HepG2 (cell line): ENCODE data around the gene RAB24. TPM values are rescaled to one million over a fixed set of nuclear protein-coding genes. Genes with fewer than 3 reads are reported as not detected.

ENCODE experiments used
- ATAC-seq: fragments of 200-7000 bp; cut with Tn5 transposase; 3 replicates; pipeline ENCODE4 v1.9.1; 2020; ENCODE audit warnings: mild to moderate bottlenecking, moderate library complexity
- BruUV-seq: library from RNA; stranded (reverse); fragments of 400-500 nt; replicated peaks from 2 replicates; lab custom pipeline; 2021; lab: Mats Ljungman, UMichigan
- CTCF ChIA-PET: fragments of 300-600 bp; formaldehyde crosslinking; extraction: SDS; loops from one replicate; lab custom pipeline; 2021; ENCODE audit warnings: low total read pairs, inconsistent platforms, low intra/inter-chr PET ratio; lab: Yijun Ruan, JAX
- POLR2A ChIA-PET: fragments of 350-600 bp; sonication (Branson Sonifier 250); formaldehyde crosslinking; loops from one replicate; lab custom pipeline; 2020; ENCODE audit warnings: antibody characterized with exemption, inconsistent platforms; lab: Yijun Ruan, JAX
- DNase-seq: peaks from one replicate; pipeline ENCODE4 v3.0.0-alpha.2; 2015; ENCODE audit warnings: low spot score
- FAIRE-seq: peaks from 3 replicates; lab custom pipeline; 2011; peaks lifted over from hg19 to GRCh38; lab: Jason Lieb, UNC
- H2AFZ ChIP-seq: one replicate; pipeline ENCODE4 v1.6.1; 2011; ENCODE audit warnings: low read length, inconsistent platforms
- H3K27ac ChIP-seq: fragments of 300-600 bp; 3 replicates; pipeline ENCODE4 v1.8.0; 2011; ENCODE audit warnings: mixed run types, mild to moderate bottlenecking, mixed read lengths, low read length, inconsistent platforms; ENCODE audit not compliant: insufficient read depth; ENCODE audit errors: extremely low read length
- H3K27me3 ChIP-seq, 2 experiments: fragments of 200-600 bp in 1 of 2; 2 replicates in 1 of 2; 3 replicates in 1 of 2; pipeline versions ENCODE4 v1.6.0 to v1.8.0; 2011; ENCODE audit warnings: low read length in 2 of 2, mild to moderate bottlenecking in 2 of 2, moderate library complexity in 2 of 2, inconsistent platforms in 1 of 2; ENCODE audit not compliant: insufficient read depth in 2 of 2, control insufficient read depth in 1 of 2
- H3K36me3 ChIP-seq, 2 experiments: fragments of 200-600 bp in 1 of 2; replicated peaks in 1 of 2; 2 replicates in 1 of 2; 3 replicates in 1 of 2; pipeline versions ENCODE4 v1.5.1 to v1.8.0; 2011; ENCODE audit warnings: low read length in 2 of 2, inconsistent platforms in 1 of 2; ENCODE audit not compliant: insufficient read depth in 2 of 2, control insufficient read depth in 1 of 2
- H3K4me1 ChIP-seq: 2 replicates; pipeline ENCODE4 v1.5.1; 2012; ENCODE audit warnings: low read length, inconsistent platforms; ENCODE audit not compliant: insufficient read depth
- H3K4me2 ChIP-seq: 2 replicates; pipeline ENCODE4 v1.6.0; 2011; ENCODE audit warnings: low read depth, low read length, inconsistent platforms
- H3K4me3 ChIP-seq, 3 experiments: fragments of 200-600 bp in 1 of 3; sonication (generic), shearing (Covaris generic) in 1 of 3; replicated peaks in 1 of 3; 2 replicates each; pipeline ENCODE4 v1.5.1; 2011 to 2016; ENCODE audit warnings: low read length in 3 of 3, inconsistent platforms in 2 of 3, low read depth in 2 of 3, mild to moderate bottlenecking in 2 of 3, control low read depth in 1 of 3, mixed read lengths in 1 of 3; ENCODE audit not compliant: insufficient read depth in 1 of 3
- H3K79me2 ChIP-seq: one replicate; pipeline ENCODE4 v1.6.1; 2011; ENCODE audit warnings: low read length, inconsistent platforms; ENCODE audit not compliant: insufficient read depth
- H3K9ac ChIP-seq: 2 replicates; pipeline ENCODE4 v1.6.0; 2011; ENCODE audit warnings: mild to moderate bottlenecking, low read depth, low read length, inconsistent platforms; ENCODE audit not compliant: insufficient read depth
- H3K9me3 ChIP-seq: 2 replicates; pipeline ENCODE4 v1.5.1; 2012; ENCODE audit warnings: mild to moderate bottlenecking, low read length
- H4K20me1 ChIP-seq: 2 replicates; pipeline ENCODE4 v1.6.0; 2011; ENCODE audit warnings: inconsistent platforms, mild to moderate bottlenecking, low read length, moderate library complexity; ENCODE audit not compliant: insufficient read depth
- DPF2 ChIP-seq: sonication (generic); formaldehyde crosslinking; IDR thresholded peaks from 2 replicates; pipeline ENCODE4 v1.4.0; 2020; ENCODE audit warnings: mild to moderate bottlenecking, low read depth, missing genetic modification reagents, borderline replicate concordance
- FOXP4 ChIP-seq: sonication (generic); formaldehyde crosslinking; IDR thresholded peaks from 2 replicates; pipeline ENCODE4 v1.4.0; 2020; ENCODE audit warnings: missing genetic modification reagents
- PCBP1 ChIP-seq: fragments of 200-400 bp; formaldehyde crosslinking; IDR thresholded peaks from 2 replicates; pipeline ENCODE4 v1.6.1; 2017; ENCODE audit warnings: mild to moderate bottlenecking, low read depth, low read length, borderline replicate concordance
- POGZ ChIP-seq: sonication (generic); formaldehyde crosslinking; IDR thresholded peaks from 2 replicates; pipeline ENCODE4 v1.4.0; 2020; ENCODE audit warnings: mild to moderate bottlenecking, missing genetic modification reagents
- TRAFD1 ChIP-seq: sonication (generic); formaldehyde crosslinking; IDR thresholded peaks from 2 replicates; pipeline ENCODE4 v1.5.1; 2020; ENCODE audit warnings: missing genetic modification reagents, mild to moderate bottlenecking, borderline replicate concordance
- ZBTB1 ChIP-seq: sonication (generic); formaldehyde crosslinking; IDR thresholded peaks from 2 replicates; pipeline ENCODE4 v1.4.0; 2020; ENCODE audit warnings: missing genetic modification reagents, borderline replicate concordance
- ZNF10 ChIP-seq: sonication (generic); formaldehyde crosslinking; IDR thresholded peaks from 2 replicates; pipeline ENCODE4 v1.4.0; 2020; ENCODE audit warnings: mild to moderate bottlenecking, low read depth, missing genetic modification reagents, borderline replicate concordance
- ZNF17 ChIP-seq: sonication (generic); formaldehyde crosslinking; IDR thresholded peaks from 2 replicates; pipeline ENCODE4 v1.5.0; 2020; ENCODE audit warnings: mild to moderate bottlenecking, missing genetic modification reagents
- ZNF609 ChIP-seq: sonication (generic); formaldehyde crosslinking; IDR thresholded peaks from 2 replicates; pipeline ENCODE4 v1.4.0; 2020; ENCODE audit warnings: mild to moderate bottlenecking, missing genetic modification reagents, borderline replicate concordance
- WGBS: methylation state at CpG from one replicate; pipeline ENCODE4 v1.1.6; 2017; ENCODE audit warnings: low lambda C conversion rate; 5-methylcytosine and 5-hydroxymethylcytosine counted together
- in situ Hi-C: cut with HindIII; loops from 2 replicates; pipeline ENCODE4 v1.10.0; 2017; ENCODE audit warnings: low pct_unique_long_range_greater_than_20kb; ENCODE audit not compliant: extremely low pct_ligation_motif_present
- intact Hi-C: fragments of 100-400 bp; cut with micrococcal nuclease; formaldehyde crosslinking; loops from one replicate; pipeline ENCODE4 v1.10.0; 2022; ENCODE audit not compliant: unreplicated experiment
- polyA plus RNA-seq, 8 experiments: library from polyadenylated mRNA; depleted of rRNA in 3 of 8; stranded (reverse) in 7 of 8; unstranded in 1 of 8; fragments of >200 nt; fragmentation: Illumina TruSeq in 4 of 8; extraction: Trizol in 4 of 8; gene quantifications; 2 replicates each; pipeline versions ENCODE4 v1.2.1 to v1.2.3, GENCODE V29; 2011 to 2016; ENCODE audit warnings: low read depth in 4 of 8, missing spikeins in 1 of 8, mixed read lengths in 1 of 8; ENCODE audit not compliant: insufficient read depth in 1 of 8
- total RNA-seq, 5 experiments: library from RNA; depleted of rRNA; stranded (reverse); fragments of >200 nt; fragmentation: Illumina TruSeq; extraction: Trizol; gene quantifications; 2 replicates each; pipeline ENCODE4 v1.2.3, GENCODE V29; 2016; ENCODE audit warnings: low read depth in 1 of 5
- TF ChIP-seq, protein P1 (sequence below): sonication (generic); formaldehyde crosslinking; IDR thresholded peaks from 2 replicates; pipeline ENCODE4 v1.4.0; 2020; ENCODE audit warnings: missing genetic modification reagents, borderline replicate concordance

The RAB24 gene
- total and polyA plus RNA-seq, 2 of the 13 experiments (the other 11 are each of a cell fraction or from before 2014, with no cell fraction given), result 22.9 to 63.7 TPM

DNA sequence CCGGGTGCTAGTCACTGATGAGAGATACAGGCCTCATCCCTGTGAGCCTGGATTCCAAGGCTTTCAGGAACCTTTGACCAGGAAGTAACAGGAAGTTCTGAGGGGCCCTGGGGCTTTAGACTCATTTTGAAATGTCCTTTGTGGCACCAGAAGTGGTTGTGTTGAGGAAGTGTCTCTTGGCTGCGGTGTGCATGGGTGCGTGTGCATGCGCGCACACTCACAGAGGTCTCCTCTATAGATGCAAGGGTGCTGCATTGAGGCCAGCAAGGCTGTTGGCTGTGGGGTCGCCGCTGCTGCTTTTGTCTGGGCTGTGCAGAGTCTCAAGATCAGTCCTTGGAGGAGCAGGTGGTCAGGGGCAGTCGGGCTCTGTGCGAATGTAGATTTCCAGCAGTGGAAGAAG lies 7.6 kb downstream of the RAB24 start:
- no peak overlapping the region for H3K4me3 ChIP-seq
- no peak overlapping the region for H2AFZ ChIP-seq
- CTCF ChIA-PET, result no interaction called here
- in situ Hi-C loops, result no loop called here
- 81% methylated on average over 4 of the region's 9 CpGs for WGBS
- no peaks in the 10 kb centered on the region for H3K79me2 ChIP-seq
- ATAC-seq (no peak; the same call in 2 of the 3 replicates), DNase-seq (no peak), FAIRE-seq (no peak)
- BruUV-seq, result no TSS peak
- H3K27me3 ChIP-seq, result peaks cover 1 to 10% of the 10 kb centered on the region in 2 experiments; a peak in 2 of 5 replicates
- H3K36me3 ChIP-seq, result no peaks in the 10 kb centered on the region
- H3K9me3 ChIP-seq, result no peaks in the 10 kb centered on the region
- intact Hi-C loops, result no loop called here
- no peak overlapping the region for H3K27ac ChIP-seq
- no peaks in the 10 kb centered on the region for H4K20me1 ChIP-seq
- H3K4me2 ChIP-seq, result no peak overlapping the region
- H3K9ac ChIP-seq, result no peak overlapping the region
- POLR2A ChIA-PET, result no interaction called here
- peaks cover 6% of the 10 kb centered on the region; the same call in 1 of the 2 replicates for H3K4me1 ChIP-seq
- TF ChIP-seq ZNF609, result no peak
- TF ChIP-seq TRAFD1 (CRISPR knock-in tag), result no peak
- no peak for TF ChIP-seq PCBP1
- TF ChIP-seq POGZ (CRISPR knock-in tag), result no peak
- no peak for TF ChIP-seq FOXP4 (CRISPR knock-in tag)
- no peak for TF ChIP-seq DPF2 (CRISPR knock-in tag)
- no peak for TF ChIP-seq ZNF17
- no peak for TF ChIP-seq ZNF10
- TF ChIP-seq, protein P1, sequence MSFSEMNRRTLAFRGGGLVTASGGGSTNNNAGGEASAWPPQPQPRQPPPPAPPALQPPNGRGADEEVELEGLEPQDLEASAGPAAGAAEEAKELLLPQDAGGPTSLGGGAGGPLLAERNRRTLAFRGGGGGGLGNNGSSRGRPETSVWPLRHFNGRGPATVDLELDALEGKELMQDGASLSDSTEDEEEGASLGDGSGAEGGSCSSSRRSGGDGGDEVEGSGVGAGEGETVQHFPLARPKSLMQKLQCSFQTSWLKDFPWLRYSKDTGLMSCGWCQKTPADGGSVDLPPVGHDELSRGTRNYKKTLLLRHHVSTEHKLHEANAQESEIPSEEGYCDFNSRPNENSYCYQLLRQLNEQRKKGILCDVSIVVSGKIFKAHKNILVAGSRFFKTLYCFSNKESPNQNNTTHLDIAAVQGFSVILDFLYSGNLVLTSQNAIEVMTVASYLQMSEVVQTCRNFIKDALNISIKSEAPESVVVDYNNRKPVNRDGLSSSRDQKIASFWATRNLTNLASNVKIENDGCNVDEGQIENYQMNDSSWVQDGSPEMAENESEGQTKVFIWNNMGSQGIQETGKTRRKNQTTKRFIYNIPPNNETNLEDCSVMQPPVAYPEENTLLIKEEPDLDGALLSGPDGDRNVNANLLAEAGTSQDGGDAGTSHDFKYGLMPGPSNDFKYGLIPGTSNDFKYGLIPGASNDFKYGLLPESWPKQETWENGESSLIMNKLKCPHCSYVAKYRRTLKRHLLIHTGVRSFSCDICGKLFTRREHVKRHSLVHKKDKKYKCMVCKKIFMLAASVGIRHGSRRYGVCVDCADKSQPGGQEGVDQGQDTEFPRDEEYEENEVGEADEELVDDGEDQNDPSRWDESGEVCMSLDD (CRISPR knock-in tag), result no peak
- TF ChIP-seq ZBTB1 (CRISPR knock-in tag), result no peak
